HG02610 (cell line): ENCODE measurements around the gene ATE1.
"Not testable (repeated sequence)": the region's sequence is repeated elsewhere in the genome, so short reads cannot be mapped to it uniquely, and the experiment has no call there.

Experiments
- ATAC-seq: cut with Tn5 transposase; IDR thresholded peaks from one replicate; pipeline ENCODE4 v1.9.1; 2021; ENCODE audit warnings: mild to moderate bottlenecking, moderate library complexity; ENCODE audit not compliant: unreplicated experiment

ATE1 gene

DNA sequence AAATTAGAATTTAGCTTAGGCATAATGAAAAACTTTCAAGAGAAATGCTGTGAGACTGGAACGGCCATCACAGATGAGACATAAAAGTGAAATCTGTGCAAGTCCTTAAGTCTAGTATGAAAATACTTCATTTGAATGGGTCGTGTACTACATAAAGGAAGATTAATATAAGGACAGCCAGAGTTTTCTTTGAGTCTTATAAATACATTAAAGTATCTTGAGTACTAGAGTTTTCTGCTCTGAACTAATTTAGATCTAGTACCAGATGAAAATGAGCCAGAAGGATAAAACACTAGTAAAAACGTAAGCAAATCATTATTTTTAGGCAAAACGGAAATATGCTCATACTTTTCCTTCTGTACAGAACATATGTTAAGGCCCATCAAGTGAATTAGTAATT, 93.1 kb downstream of the ATE1 start:
- ATAC-seq: no peak

GRCh38 chr10:121833387-121833786, 94.4 kb downstream of the ATE1 start:
- ATAC-seq: no peak

GRCh38 chr10:121832647-121833046, 95.2 kb downstream of the ATE1 start:
- ATAC-seq: no peak

- no peak for ATAC-seq
These were observed 96.1 kb downstream of the ATE1 start for GRCh38 chr10:121831777-121832176.

- ATAC-seq: no peak
These were observed 96.6 kb downstream of the ATE1 start for GRCh38 chr10:121831237-121831636.

GRCh38 chr10:121830101-121830500, 97.7 kb downstream of the ATE1 start:
- ATAC-seq: no peak

GRCh38 chr10:121828045-121828444, 99.8 kb downstream of the ATE1 start:
- no peak for ATAC-seq

DNA sequence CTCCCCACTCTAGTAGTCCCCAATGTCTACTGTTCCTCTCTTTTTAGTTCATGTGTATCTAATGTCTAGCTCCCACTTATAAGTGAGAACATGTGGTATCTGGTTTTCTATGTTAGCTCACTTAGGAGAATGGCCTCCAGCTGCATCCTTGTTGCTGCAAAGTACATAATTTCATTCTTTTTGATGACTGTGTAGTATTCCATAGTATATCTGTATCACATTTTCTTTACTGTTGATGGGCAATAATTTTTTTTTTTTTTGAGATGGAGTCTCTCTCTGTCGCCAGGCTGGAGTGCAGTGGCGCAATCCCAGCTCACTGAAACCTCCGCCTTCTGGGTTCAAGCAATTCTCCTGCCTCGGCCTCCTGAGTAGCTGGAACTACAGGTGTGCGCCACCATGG, 101.1 kb downstream of the ATE1 start:
- not testable (repeated sequence) for ATAC-seq

GRCh38 chr10:121823993-121824463, 103.8 kb downstream of the ATE1 start:
- no peak for ATAC-seq

DNA sequence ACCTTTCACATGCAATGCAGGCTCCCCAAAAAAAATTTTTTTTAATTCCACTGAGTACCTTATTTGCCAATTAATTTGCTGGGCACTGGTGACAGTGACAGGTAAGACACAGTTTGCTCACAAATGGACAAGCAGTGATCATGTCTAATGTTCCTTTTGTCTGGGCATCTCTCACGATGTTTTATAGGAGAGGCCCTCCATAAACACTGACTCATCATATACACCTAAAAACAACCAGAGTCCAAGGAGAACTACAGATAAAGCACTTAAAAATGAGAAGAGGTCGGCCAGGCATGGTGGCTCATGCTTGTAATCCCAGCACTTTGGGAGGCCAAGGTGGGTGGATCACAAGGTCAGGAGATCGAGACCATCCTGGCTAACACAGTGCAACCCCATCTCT, 105.1 kb downstream of the ATE1 start:
- ATAC-seq: no peak

DNA sequence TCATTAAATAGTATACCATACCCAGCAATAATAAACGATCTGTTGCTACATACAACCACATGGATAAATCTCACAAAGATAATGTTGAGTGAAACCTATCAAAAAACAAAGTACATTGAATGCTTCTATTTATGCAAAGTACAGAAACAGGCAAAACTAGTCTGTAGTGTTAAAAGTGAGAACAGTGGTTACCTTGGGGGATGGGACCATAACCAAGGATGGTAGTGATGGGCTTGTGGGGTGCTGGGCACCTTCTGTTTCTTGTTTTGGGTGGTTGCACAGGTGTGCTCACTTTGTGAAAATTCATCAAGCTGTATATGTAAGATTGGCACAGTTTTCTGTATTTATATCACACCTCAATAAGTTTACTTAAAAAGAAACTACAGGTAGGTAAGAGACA, 105.7 kb downstream of the ATE1 start:
- no peak for ATAC-seq

DNA sequence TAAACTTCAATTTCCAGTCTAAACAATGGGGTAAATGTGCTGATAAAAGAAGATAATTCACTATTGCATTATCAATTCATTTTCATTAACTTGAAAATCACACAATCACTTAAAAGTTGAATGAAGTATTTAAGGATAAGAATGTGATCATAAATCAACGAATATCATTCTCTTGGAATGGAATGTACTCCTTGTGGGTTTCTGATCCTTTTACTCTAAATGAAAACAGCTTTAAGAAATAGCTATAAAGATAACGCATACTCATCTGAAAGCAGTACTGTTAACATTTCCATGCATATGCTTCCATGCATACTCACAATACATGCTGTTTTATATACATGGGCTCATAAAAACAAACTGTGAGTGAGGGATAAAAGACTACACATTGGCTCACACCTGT, 108.8 kb downstream of the ATE1 start:
- no peak for ATAC-seq

- no peak for ATAC-seq
These were observed 109.2 kb downstream of the ATE1 start for GRCh38 chr10:121818599-121818998.

GRCh38 chr10:121816197-121816596, 111.6 kb downstream of the ATE1 start:
- no peak for ATAC-seq

- ATAC-seq: no peak
These were observed 114.0 kb downstream of the ATE1 start for GRCh38 chr10:121813857-121814256.

DNA sequence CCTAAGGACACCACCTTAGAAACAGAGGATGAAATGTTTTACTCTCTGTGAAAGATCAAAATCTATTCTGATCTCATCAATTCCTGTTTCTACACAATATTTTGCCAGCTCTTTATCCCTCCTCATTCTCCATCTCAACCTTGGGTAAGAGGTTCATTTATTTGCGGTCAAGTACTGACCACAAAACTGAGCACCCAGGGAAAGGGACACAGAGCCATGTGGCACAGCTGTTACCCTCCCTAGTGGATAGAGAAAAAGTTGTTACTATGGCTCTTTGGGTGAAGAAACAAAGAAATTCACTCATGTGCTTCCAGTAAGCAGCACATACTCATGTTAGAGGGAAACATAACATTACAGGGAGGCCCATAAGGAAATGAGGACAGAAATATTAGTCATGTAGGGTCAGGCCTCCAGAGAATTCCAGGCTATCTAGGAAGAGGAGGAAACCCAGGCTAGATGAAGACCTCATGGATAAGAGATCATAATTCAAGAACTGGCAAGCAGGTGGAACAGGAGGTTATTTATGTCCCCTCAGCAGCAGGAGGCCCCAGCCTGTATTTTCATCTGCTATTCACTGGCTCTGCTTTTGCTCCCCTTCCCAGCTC, 114.5 kb downstream of the ATE1 start:
- ATAC-seq: no peak

DNA sequence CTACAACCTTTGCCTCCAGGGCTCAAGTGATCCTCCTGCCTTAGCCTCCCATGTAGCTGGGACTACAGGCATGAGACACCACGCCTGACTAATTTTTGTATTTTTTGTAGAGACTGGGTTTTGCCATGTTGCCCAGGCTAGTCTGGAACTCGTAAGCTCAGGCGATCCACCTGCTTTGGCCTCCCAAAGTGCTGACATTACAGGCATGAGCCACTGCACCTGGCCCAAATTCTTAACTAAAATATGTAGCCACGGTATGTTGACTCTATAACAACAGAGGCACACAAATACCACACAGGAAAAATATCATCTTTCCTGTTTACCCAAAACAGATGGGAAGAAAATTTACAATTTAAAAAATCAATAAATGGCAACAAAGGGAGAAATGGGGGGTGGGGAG, 115.8 kb downstream of the ATE1 start:
- no peak for ATAC-seq

DNA sequence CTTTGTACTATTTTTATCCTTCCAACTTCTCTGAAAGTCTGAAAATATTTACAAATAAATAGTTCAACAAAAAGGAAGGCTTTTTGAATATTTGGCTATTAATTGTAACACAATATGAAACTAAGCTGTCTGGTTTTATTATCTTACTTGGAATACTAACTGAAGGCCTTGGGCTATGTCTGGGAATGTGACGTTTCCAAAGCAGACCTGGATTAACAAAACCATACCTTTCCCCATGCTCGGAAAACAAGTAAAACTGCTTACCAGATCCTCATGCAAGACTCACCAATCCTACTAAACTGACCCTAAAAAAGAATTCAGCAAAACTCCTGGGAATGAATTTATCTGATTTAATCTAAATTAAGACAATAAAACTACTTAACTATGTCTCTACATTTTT, 116.4 kb downstream of the ATE1 start:
- no peak for ATAC-seq

DNA sequence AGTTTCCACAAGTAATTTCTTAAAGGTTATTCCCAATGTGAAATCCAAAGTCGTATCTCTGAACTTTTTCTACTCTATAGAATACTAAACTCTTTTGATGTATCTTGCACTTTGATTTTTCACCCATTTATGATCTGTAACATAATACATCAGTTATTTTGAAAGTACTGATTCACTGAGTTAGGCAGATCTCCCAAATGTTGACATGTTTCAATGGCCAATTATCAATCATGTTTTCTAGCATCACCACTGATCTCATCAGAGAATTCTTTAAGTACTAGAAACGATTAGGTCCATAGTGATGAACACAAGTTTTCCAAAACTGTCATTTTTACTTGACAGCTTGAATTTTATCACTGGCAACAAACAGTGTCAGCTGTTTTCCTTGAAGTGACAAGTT, 119.0 kb downstream of the ATE1 start:
- no peak for ATAC-seq

GRCh38 chr10:121804460-121804859, 123.4 kb downstream of the ATE1 start:
- ATAC-seq: no peak

GRCh38 chr10:121803611-121804010, 124.2 kb downstream of the ATE1 start:
- no peak for ATAC-seq

- ATAC-seq: no peak
These were observed 127.0 kb downstream of the ATE1 start for GRCh38 chr10:121800831-121801230.

GRCh38 chr10:121800146-121800545, 127.7 kb downstream of the ATE1 start:
- ATAC-seq: no peak
